Measurements from ENCODE around the gene FLNB.

DNA sequence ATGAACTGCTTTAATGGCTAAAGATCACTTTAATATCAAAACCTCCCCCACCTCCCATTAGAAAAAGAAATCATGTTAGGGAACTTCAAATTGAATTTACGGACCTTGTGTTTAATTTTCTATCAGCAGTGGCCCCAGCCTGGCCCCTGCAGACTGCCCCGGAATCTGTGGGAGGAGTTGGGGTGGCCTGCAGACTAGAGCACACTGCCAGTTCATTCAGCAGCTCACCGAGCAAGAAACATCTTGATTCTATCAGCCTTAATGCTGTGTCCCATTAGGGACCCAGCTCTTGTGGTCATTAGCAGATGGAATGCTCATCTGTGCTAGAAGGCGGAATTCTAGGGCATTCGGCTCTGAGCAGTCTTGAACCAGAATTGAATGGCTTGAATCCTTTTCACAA is 54.2 kb downstream of the FLNB start:
- TF ChIP-seq NR2C2 (IDR thresholded peaks at IDR 0.05; ENCODE audit: borderline replicate concordance, control insufficient read depth, insufficient read length, low read depth) = no peak
- TF ChIP-seq EZH2 (IDR thresholded peaks at IDR 0.05; ENCODE audit: borderline replicate concordance, control insufficient read depth, low read depth, low read length) = no peak

All from GM12878 (cell line).